K562 (cell line): Measurements from ENCODE around the gene ANAPC4.

Experiments
- ARID3B ChIP-seq: fragments of 250-450 bp; sonication (Bioruptor Pico); IDR thresholded peaks from 2 replicates; pipeline ENCODE4 v1.4.0; 2020; ENCODE audit warnings: borderline replicate concordance
- ATF7 ChIP-seq: fragments of 450-650 bp; IDR thresholded peaks from 2 replicates; pipeline ENCODE4 v1.7.1; 2014; ENCODE audit warnings: mild to moderate bottlenecking, moderate library complexity
- ETS1 ChIP-seq: conservative IDR thresholded peaks from 2 replicates; pipeline ENCODE4 v1.6.1; 2011; ENCODE audit warnings: low read depth, mild to moderate bottlenecking, low read length; ENCODE audit not compliant: control insufficient read depth
- GABPA ChIP-seq: fragments of 200-800 bp; sonication (Bioruptor generic); conservative IDR thresholded peaks from 2 replicates; pipeline ENCODE4 v1.6.1; 2016; ENCODE audit warnings: low read depth, missing genetic modification characterization, missing compliant biosample characterization
- HOXB6 ChIP-seq: fragments of 250-450 bp; sonication (Bioruptor Pico); IDR thresholded peaks from 2 replicates; pipeline ENCODE4 v1.5.1; 2022; ENCODE audit warnings: mild to moderate bottlenecking, borderline replicate concordance
- NCOA2 ChIP-seq, 2 experiments: fragments of 450-650 bp; IDR thresholded peaks; 2 replicates each; pipeline ENCODE4 v1.6.1; 2018; ENCODE audit warnings: mild to moderate bottlenecking in 2 of 2, moderate library complexity in 1 of 2; ENCODE audit not compliant: partially characterized antibody in 2 of 2
- POLR2A ChIP-seq: fragments of 450-650 bp; conservative IDR thresholded peaks from 2 replicates; pipeline ENCODE4 v1.6.1; 2016
- RFX7 ChIP-seq: fragments of 250-450 bp; sonication (Bioruptor Pico); IDR thresholded peaks from 2 replicates; pipeline ENCODE4 v1.5.1; 2021; ENCODE audit warnings: mild to moderate bottlenecking
- ZNF146 ChIP-seq: IDR thresholded peaks from one replicate; pipeline ENCODE4 v1.6.1; 2018; ENCODE audit warnings: missing compliant biosample characterization; ENCODE audit not compliant: unreplicated experiment
- ZNF347 ChIP-seq: fragments of 450-650 bp; formaldehyde crosslinking; IDR thresholded peaks from 2 replicates; pipeline ENCODE4 v1.4.0; 2020; ENCODE audit warnings: low read depth, mild to moderate bottlenecking, moderate library complexity
- ZNF766 ChIP-seq: fragments of 200-800 bp; sonication (Bioruptor generic); conservative IDR thresholded peaks from 2 replicates; pipeline ENCODE4 v1.6.1; 2016; ENCODE audit warnings: missing genetic modification characterization, missing compliant biosample characterization
- TF ChIP-seq, protein P1 (sequence below), 3 experiments: IDR thresholded peaks in 2 of 3; conservative IDR thresholded peaks in 1 of 3; 2 replicates each; pipeline ENCODE4 v1.5.1; 2011 to 2012; ENCODE audit warnings: low read length in 3 of 3, mild to moderate bottlenecking in 3 of 3, control low read depth in 2 of 3, improper control_type of control experiment in 1 of 3, inconsistent platforms in 1 of 3, low read depth in 1 of 3, mixed read lengths in 1 of 3, moderate library complexity in 1 of 3; ENCODE audit not compliant: insufficient read depth in 2 of 3
- TF ChIP-seq, protein P2 (sequence below): fragments of 200-800 bp; sonication (Bioruptor generic); IDR thresholded peaks from 2 replicates; pipeline ENCODE4 v1.6.1; 2016; ENCODE audit warnings: missing genetic modification characterization, missing compliant biosample characterization
- TF ChIP-seq, protein P3 (sequence below): fragments of 450-650 bp; formaldehyde crosslinking; IDR thresholded peaks from 2 replicates; pipeline ENCODE4 v1.4.0; 2020; ENCODE audit warnings: mild to moderate bottlenecking, mixed read lengths

DNA sequence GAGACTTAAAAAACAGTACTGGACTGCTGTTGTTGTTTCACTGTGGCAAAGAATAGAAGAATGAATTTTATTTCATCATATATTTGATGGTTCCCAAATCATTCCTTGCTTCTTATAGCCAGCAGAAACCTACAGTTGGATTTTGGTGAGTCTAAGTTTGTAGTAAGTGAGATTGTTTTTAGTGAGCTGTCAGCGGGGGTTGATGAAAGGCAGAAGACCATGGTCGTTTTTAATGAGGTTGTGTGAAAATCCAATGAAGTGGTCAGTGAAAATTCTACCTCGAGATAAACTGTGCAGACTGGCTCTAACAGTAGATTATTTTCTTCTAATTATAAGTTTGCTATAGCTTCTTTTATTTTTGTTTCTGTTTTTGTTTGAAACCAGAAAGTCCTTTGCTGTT is 36.2 kb downstream of the ANAPC4 start:
- no peak for TF ChIP-seq ZNF146 (CRISPR knock-in tag)
- TF ChIP-seq, protein P1, sequence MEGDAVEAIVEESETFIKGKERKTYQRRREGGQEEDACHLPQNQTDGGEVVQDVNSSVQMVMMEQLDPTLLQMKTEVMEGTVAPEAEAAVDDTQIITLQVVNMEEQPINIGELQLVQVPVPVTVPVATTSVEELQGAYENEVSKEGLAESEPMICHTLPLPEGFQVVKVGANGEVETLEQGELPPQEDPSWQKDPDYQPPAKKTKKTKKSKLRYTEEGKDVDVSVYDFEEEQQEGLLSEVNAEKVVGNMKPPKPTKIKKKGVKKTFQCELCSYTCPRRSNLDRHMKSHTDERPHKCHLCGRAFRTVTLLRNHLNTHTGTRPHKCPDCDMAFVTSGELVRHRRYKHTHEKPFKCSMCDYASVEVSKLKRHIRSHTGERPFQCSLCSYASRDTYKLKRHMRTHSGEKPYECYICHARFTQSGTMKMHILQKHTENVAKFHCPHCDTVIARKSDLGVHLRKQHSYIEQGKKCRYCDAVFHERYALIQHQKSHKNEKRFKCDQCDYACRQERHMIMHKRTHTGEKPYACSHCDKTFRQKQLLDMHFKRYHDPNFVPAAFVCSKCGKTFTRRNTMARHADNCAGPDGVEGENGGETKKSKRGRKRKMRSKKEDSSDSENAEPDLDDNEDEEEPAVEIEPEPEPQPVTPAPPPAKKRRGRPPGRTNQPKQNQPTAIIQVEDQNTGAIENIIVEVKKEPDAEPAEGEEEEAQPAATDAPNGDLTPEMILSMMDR (IDR thresholded peaks at IDR 0.05 in 2 of 3, conservative IDR thresholded peaks at IDR 0.05 in 1 of 3; ENCODE audit: insufficient read depth in 2 of 3, low read depth in 1 of 3, low read length in 3 of 3) = no peak
- no peak for TF ChIP-seq HOXB6 (CRISPR knock-in tag)
- no peak for TF ChIP-seq ZNF766 (CRISPR knock-in tag)
- TF ChIP-seq ATF7 = no peak
- no peak for TF ChIP-seq ETS1
- TF ChIP-seq ZNF347 = no peak
- no peak for TF ChIP-seq POLR2A
- TF ChIP-seq, protein P2, sequence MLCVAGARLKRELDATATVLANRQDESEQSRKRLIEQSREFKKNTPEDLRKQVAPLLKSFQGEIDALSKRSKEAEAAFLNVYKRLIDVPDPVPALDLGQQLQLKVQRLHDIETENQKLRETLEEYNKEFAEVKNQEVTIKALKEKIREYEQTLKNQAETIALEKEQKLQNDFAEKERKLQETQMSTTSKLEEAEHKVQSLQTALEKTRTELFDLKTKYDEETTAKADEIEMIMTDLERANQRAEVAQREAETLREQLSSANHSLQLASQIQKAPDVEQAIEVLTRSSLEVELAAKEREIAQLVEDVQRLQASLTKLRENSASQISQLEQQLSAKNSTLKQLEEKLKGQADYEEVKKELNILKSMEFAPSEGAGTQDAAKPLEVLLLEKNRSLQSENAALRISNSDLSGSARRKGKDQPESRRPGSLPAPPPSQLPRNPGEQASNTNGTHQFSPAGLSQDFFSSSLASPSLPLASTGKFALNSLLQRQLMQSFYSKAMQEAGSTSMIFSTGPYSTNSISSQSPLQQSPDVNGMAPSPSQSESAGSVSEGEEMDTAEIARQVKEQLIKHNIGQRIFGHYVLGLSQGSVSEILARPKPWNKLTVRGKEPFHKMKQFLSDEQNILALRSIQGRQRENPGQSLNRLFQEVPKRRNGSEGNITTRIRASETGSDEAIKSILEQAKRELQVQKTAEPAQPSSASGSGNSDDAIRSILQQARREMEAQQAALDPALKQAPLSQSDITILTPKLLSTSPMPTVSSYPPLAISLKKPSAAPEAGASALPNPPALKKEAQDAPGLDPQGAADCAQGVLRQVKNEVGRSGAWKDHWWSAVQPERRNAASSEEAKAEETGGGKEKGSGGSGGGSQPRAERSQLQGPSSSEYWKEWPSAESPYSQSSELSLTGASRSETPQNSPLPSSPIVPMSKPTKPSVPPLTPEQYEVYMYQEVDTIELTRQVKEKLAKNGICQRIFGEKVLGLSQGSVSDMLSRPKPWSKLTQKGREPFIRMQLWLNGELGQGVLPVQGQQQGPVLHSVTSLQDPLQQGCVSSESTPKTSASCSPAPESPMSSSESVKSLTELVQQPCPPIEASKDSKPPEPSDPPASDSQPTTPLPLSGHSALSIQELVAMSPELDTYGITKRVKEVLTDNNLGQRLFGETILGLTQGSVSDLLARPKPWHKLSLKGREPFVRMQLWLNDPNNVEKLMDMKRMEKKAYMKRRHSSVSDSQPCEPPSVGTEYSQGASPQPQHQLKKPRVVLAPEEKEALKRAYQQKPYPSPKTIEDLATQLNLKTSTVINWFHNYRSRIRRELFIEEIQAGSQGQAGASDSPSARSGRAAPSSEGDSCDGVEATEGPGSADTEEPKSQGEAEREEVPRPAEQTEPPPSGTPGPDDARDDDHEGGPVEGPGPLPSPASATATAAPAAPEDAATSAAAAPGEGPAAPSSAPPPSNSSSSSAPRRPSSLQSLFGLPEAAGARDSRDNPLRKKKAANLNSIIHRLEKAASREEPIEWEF (CRISPR knock-in tag) = no peak
- TF ChIP-seq NCOA2 (IDR thresholded peaks at IDR 0.05; ENCODE audit: partially characterized antibody in 2 of 2) = no peak
- TF ChIP-seq ARID3B (CRISPR knock-in tag) = no peak
- TF ChIP-seq, protein P3, sequence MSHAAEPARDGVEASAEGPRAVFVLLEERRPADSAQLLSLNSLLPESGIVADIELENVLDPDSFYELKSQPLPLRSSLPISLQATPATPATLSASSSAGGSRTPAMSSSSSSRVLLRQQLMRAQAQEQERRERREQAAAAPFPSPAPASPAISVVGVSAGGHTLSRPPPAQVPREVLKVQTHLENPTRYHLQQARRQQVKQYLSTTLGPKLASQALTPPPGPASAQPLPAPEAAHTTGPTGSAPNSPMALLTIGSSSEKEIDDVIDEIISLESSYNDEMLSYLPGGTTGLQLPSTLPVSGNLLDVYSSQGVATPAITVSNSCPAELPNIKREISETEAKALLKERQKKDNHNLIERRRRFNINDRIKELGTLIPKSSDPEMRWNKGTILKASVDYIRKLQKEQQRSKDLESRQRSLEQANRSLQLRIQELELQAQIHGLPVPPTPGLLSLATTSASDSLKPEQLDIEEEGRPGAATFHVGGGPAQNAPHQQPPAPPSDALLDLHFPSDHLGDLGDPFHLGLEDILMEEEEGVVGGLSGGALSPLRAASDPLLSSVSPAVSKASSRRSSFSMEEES (CRISPR knock-in tag) = no peak
- TF ChIP-seq RFX7 (CRISPR knock-in tag) = no peak
- no peak for TF ChIP-seq GABPA (tag)
